Fibroblast of the aortic adventitia (primary cell): ENCODE results near the gene PTCHD1. TPM values are rescaled to one million over a fixed set of nuclear protein-coding genes. Genes with fewer than 3 reads are reported as not detected.

Source experiments
- DNase-seq: peaks from one replicate; pipeline ENCODE4 v3.0.0-alpha.2; 2010; ENCODE audit warnings: low read depth
- H3K4me3 ChIP-seq: 2 replicates; pipeline ENCODE4 v1.5.1; 2011; ENCODE audit warnings: low read depth, mild to moderate bottlenecking, control low read depth, low read length, moderate library complexity
- total RNA-seq: library from RNA; depleted of rRNA; stranded (reverse); fragments of >200 nt; gene quantifications from 2 replicates; pipeline ENCODE4 v1.2.3, GENCODE V29; 2012; ENCODE audit warnings: low replicate concordance
- TF ChIP-seq, protein P1 (sequence below): IDR thresholded peaks from 2 replicates; pipeline ENCODE4 v1.5.1; 2011; ENCODE audit warnings: mild to moderate bottlenecking, low read length, control low read depth, inconsistent platforms; ENCODE audit not compliant: insufficient read depth

The PTCHD1 gene
- total RNA-seq, 1 donor: under 0.01 TPM

DNA sequence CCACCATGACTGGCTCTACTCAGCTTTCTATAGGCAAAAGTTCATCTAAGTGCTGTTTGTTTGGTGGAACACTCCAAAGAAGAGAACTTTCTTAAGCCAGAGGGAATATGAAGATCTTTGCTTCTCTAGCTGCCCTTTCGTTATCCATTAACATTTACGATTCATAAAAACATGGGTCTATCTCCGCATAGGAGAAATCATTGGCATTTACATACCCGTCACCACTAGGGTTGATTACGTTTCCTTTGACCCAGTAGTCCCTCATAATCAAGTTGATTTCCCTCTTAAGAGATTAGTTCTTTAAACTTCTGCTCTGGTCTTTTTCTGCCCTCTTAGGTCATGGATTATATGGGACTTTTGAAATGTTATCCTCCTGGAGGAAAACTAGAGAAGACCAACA is 57.5 kb downstream of the PTCHD1 start:
- H3K4me3 ChIP-seq: no peak overlapping the region
- no peak for DNase-seq
- TF ChIP-seq, protein P1, sequence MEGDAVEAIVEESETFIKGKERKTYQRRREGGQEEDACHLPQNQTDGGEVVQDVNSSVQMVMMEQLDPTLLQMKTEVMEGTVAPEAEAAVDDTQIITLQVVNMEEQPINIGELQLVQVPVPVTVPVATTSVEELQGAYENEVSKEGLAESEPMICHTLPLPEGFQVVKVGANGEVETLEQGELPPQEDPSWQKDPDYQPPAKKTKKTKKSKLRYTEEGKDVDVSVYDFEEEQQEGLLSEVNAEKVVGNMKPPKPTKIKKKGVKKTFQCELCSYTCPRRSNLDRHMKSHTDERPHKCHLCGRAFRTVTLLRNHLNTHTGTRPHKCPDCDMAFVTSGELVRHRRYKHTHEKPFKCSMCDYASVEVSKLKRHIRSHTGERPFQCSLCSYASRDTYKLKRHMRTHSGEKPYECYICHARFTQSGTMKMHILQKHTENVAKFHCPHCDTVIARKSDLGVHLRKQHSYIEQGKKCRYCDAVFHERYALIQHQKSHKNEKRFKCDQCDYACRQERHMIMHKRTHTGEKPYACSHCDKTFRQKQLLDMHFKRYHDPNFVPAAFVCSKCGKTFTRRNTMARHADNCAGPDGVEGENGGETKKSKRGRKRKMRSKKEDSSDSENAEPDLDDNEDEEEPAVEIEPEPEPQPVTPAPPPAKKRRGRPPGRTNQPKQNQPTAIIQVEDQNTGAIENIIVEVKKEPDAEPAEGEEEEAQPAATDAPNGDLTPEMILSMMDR: no peak

DNA sequence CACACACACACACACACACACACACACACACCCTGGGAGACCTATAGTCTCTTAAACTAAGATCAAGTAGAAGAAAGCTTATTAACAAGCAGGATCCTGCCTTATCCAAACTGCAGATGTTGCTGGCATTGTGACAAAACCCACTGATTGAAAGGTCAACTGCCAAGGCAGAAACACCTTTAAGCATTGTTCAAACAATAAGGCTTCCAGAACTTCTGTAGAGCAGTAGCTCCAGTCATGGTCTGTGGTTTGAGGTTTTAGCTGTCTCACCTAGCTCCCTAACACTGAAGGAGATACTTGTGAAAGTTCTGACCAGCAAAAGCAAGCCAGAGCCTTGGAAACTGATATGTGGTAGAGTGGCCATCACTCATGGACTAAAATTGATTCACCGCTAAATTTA is 59.8 kb downstream of the PTCHD1 start:
- TF ChIP-seq, protein P1: no peak
- H3K4me3 ChIP-seq: no peak overlapping the region
- DNase-seq: no peak

DNA sequence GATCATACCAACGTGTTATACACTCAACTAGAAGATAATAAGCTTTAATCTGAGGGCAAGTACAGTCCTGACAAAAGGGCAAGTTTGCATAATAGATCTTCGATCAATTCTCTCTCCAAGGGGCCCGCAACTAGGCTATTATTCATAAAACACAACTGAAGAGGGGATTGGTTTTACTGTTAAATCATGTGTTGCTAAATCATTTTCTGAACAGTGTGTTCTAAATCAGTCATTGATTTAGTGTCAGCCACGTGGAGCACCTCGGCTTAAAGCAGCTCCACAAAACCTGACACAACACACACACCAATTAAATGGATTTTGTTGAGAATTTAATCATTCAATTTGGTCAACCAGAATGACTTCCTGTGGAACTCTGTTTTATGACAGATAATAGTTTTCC is 61.6 kb downstream of the PTCHD1 start:
- no peak overlapping the region for H3K4me3 ChIP-seq
- TF ChIP-seq, protein P1: no peak
- no peak for DNase-seq

DNA sequence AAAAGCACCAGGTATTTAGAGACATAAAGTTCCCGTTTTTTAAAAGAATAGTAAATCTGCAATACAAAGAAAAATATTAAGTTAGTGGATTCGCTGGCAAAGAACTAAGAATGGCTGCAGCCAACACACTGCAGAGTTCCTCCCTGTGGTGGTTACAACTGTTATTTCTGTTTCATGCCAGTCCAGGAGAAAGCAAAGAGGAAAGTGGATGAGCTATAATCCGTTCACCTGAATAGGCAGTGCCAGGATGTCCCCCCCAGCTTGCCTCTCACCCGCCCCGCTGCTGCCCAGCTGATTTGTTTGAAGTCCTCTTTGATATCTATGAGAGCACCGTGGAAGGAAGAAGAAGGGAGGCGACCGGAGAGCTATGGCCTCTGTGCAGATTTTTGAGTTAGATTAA is 63.9 kb downstream of the PTCHD1 start:
- no peak overlapping the region for H3K4me3 ChIP-seq
- no peak for DNase-seq
- TF ChIP-seq, protein P1: no peak

DNA sequence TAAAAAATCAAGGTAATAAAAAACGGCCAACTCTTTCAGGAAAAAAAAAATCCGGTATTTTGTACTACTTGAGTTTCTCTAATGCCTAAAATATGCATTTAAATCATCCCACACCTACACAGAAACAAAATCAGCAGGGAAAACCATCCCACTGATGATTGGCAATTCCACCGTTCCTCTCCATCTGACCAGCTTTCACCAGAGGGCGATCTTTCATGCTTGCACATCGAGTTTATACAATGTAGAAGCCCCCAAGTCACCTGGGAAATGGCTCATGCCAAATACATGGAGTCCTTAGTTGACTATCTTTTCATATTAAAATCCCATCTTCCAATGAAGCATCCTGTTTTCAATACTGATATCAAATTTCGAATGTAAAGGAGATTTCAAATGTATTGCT is 69.2 kb downstream of the PTCHD1 start:
- DNase-seq: no peak
- no peak overlapping the region for H3K4me3 ChIP-seq
- TF ChIP-seq, protein P1: no peak

DNA sequence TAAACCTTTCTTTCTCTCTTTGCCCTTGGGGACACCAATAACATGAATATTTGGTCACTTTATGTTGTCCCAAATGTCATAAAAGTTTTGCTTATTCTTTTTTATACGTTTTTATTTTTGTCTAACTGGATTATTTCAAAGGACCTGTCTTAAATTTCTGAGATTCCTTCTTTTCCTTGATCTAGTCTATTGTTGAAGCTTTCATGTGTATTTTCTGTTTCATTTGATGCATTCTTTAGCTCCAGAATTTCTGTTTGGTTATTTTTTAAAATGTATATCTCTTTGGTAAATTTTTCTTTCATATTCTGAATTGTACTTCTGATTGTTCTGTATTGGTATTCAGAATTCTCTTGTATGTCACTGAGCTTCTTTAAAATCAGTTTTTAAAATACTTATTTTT is 88.3 kb downstream of the PTCHD1 start:
- H3K4me3 ChIP-seq: no peak overlapping the region
- TF ChIP-seq, protein P1: no peak
- DNase-seq: no peak

DNA sequence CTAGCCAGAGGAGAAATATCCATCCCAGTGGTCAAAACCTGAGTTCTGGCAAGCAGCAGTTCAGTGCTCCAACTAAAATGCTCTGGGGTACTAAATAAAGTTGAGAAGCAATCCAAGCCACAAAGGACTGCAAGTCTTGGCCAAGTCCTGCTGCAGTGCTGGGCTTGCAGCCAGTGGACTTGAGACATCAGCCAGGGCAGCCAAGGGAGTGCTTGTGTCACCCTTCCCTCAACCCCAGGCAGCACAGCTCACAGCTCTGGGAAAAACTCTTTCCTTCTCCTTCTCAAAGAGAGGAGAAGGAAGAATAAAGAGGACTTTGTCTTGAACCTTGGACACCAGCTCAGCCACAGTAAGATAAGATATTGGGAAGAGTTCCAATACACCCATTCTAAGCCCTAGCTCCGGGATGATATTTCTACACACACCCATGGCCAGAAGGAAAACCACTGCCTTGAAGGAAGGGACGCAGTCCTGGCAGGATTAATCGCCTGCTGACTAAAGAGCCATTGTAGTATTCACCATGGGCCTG is 99.8 kb downstream of the PTCHD1 start:
- TF ChIP-seq, protein P1: no peak
- no peak overlapping the region for H3K4me3 ChIP-seq
- DNase-seq: peak; percentile 87
